T-helper 1 cell (primary cell): ENCODE results near the gene SLC6A12.
"Not testable (repeated sequence)": the region's sequence is repeated elsewhere in the genome, so short reads cannot be mapped to it uniquely, and the experiment has no call there.

ENCODE experiments used
- DNase-seq, 5 donors: peaks; one replicate each; pipeline ENCODE4 v3.0.0-alpha.2; 2012 to 2020

Gene SLC6A12

GRCh38 chr12:195951-196350 is 18.0 kb downstream of the SLC6A12 start:
- no peak for DNase-seq

DNA sequence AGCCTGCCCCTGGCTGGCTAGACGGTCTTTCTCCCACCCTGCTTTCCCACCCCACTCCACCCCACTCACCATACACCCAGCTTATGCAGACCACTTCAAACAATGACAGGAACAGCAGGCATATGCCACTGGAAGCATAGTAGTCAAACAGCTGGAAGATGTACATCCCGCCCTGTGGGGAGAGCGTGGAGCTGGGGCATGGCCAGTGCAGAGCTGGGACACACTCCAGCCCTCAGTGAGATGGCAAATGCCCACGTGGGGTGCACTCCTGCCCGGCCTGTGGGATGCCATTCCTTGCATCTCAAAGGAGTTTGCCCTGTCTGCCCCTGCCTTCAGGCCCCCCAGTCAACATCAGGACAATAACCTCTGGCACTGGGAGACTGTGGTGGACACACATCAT is 18.8 kb downstream of the SLC6A12 start:
- DNase-seq, result no peak

DNA sequence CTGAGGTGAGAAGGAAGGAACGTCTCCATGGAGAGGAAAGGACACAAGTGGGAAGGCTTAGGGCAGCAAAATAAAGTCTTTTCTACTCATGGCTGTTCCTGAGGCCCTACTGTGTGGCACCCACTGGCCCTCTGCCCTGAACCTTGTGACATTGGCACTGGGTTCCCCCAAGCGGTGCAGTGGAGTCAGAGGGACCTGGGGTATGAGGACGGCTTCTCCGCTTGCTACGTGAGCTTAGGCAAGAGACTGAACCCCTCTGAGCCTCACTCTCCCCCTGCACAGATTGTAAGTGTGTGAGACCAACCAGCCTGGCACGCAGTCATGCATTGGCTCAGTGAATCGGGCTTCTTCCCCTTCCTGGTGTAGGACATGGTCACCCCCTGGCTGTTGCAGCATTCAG is 19.7 kb downstream of the SLC6A12 start:
- no peak for DNase-seq

GRCh38 chr12:193261-193660 is 20.7 kb downstream of the SLC6A12 start:
- no peak for DNase-seq

DNA sequence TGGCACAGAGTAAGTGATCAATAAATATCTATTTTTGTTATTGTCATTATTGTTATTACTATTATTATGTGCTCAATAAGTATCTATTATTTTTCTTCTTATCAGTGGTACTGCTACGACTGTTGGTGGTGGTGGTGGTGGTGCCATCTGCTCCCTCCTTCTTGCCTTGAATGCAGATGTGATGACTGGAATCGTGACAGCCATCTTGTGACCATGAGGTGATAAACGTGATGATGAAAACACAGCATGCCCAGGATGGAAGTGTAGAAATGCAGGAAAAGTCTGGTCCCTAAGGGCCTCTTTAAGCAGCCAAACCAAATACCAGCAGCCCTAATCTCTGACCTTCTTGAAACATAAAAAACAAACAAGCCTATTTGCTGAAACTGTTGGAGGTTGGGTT is 22.4 kb downstream of the SLC6A12 start:
- DNase-seq, result no peak

DNA sequence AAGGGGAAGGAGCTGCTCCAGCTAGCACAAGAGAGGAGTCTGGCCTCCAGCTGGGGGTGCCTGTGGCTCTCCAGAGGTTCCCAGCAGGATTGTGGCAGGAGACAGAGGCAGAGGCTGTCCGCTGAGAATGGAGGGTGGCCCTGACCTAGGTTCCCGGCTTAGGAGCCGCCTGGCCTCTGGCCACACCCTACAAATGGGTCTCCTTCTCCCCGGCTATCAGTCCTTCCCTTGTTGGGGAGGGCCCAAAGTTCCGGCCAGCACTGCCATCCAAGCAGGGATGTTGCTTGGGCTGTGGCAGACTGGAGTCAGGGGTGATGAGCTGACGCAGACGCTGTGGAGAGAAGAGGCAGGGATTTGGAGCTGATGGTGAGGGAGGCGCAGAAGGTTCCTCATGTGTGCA is 23.1 kb downstream of the SLC6A12 start:
- no peak for DNase-seq

GRCh38 chr12:189622-189962 is 24.4 kb downstream of the SLC6A12 start:
- DNase-seq, result no peak

DNA sequence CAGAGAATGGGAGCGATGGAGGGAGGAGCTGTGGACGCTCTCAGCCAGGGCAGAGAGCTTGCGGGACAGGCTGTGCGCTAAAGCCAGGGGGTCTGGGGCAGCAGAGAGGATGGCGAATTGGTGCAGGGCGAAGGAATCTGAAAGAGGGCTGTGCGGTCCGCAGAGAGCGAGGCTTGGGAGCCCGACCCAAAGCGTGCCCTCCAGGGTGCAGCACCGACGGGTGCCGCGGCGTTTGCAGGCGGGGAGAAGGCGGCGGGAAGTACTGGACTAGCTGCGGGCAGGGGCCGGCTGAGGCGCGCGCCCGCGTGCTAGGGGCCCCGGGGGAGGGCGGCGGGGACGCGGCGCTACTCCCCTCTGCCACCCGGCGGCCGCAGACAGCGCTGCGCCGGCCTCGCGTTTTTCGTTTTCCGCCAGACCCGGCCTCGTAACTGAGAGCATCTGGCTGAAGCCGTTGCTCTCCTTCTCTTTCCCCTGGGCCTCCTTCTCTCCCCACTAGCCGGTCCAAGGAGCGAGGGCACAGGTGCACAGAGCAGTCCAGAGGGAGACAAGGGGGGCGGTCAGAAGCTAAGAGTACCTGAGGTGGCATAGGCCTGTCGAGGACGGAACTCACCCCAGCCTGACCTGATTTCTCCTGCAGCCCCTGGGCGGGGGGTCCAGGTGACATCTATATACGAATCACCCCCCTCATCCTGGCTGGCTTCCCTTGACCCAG is 24.9 kb downstream of the SLC6A12 start:
- DNase-seq, result peak in 1 of 5 donors; percentile 41

DNA sequence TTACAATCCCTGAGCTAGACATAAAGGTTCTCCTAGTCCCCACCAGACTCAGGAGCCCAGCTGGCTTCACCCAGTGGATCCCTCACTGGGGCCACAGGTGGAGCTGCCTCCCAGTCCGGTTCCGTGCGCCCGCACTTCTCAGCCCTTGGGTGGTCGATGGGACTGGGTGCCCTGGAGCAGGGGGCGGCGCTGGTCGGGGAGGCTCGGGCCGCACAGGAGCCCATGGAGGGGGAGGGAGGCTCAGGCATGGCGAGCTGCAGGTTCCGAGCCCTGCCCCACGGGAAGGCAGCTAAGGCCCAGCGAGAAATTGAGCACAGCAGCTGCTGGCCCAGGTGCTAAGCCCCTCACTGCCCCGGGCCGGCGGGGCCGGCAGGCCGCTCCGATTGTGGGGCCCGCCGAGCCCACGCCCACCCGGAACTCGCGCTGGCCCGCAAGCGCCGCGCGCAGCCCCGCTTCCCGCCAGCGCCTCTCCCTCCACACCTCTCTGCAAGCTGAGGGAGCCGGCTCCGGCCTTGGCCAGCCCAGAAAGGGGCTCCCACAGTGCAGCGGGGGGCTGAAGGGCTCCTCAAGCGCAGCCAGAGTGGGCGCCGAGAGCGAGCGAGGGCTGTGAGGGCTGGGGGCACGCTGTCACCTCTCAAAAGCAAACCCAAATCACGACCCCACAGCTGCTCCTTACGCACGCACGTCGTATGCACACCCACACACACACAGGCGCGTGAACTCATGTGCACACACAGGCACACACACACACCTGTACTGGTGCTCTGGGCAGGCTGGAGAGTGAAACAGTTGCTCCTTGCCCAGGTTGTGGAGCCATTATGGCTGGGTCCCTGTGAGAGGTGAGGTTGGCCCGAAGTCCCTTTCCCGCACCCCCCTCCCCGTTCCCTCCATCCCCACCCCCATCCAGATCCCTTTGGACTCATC is 25.7 kb downstream of the SLC6A12 start:
- DNase-seq, result not testable (repeated sequence)

DNA sequence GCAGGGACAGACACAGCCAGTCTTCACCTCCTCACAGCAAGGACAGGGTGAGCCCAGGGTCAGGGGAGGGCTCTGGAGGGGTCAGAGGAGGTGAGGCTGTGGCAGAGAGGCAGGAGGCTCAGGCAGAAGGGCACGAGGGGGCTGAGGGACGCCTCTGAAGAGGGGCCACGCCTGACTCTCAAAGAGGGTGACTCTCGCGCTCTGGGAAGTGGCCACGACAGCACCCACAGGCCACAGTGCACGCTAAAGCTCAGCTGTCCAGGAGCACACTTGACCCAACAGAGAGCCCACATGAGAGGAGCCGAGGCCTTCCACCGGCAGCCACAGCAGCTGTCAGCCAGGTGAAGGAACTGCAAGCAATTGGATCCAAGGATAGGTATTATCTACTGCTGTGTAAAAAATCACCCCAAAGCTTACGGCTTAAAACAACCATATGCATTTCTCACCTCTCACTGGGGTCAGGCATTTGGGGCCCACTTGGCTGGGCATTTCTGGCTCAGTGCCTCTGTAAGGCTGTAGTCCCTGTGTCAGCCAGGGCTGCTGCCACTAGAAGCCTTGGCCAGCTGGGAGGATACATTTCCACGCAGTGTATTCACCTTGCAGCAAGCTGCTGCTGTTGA is 27.8 kb downstream of the SLC6A12 start:
- no peak for DNase-seq

DNA sequence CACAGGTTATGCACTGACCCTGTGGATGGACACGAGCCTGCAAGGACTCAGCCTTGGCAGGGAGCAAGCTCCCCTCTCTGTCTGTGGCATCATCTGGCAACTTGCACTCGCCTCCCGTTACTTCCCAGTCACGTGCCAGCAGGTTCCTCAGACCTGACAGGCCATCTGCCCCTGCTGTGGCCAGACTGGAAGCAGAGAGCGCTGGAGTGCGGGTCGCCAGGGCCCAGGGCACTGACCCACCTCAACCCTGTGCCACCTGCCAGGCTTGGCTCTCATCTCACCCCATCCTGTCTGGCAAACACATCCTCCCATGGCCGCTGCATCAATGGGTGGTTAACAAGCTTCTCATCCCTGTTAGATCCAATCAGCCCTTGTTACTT is 28.4 kb downstream of the SLC6A12 start:
- DNase-seq, result no peak

DNA sequence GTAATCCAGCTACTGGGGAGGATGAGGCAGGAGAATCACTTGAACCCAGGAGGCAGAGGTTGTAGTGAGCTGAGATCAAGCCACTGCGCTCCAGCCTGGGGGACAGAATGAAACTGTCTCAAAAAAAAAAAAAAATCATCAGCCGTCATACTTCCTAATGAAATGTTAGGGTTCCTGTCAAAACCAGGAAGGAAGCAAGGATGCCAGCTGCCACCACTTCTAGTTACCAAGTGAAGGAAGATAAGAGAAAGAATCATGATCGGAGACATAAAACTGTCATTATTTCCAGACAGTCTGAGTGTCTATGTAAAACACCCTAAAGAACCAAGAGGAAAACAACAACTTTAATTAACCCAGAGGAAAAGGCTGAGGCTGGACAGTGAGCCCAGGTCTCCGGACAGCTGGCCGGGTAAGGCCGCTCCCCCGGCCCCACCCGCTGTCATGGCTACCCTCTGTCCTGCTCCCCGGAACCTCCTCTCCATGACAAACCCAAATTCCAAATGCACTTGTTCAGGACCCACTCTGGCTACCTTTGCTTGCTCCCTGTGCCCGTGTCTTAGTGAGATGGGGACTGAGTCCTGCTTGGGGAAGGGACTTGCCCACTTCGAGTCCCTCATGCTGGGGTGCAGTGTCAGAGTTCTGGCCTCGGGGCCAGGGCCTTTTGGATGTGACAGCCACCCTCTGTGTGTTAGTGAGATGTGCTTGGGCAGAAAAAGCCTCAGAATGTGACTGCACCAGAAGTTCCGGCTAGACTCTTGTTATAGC is 29.0 kb downstream of the SLC6A12 start:
- no peak for DNase-seq

DNA sequence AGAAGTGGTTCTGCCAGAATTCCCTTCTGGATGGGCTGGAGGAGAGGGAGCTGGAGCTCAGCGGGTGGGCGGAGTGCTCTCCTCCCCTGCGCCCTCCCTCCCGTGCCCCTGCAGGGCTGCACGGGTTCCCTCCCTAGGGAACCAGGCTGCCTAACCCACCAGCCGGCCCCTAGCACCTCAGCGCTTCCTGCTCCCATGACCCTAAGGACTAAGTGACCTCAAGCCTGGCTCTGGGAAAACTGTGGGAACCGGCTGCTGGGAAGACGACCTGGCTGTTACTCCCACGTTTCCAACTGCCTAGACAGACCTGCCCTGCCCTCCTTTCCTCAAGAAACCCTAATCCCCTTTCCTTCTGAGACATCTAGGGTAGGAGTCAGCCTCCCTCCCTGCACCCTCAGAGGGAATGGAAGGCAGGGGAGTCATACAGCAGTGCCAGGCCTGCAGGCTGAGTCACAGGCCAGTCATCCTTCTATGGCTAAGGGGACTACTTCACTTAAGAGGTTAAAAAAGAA is 31.5 kb downstream of the SLC6A12 start:
- DNase-seq, result no peak

DNA sequence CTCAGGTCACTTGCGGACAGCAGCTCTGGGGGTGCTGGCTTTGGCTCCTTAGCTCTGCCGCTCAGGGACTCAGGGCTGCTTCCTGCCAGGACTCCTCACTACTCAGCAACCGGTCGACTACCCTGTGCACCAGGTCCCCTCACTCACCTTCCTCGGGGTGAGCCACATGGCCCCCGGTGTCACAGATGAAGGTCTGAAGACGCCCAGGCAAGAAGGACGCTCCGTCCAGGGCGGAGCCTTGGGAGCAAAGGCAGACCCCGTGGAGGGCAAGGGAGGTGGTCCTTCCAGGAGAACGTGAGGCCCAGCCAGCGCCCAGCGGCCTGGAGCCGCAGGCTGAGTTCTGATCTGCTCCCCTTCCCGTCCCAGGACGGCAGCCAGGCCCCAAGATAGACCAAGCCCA is 32.0 kb downstream of the SLC6A12 start:
- DNase-seq, result no peak

DNA sequence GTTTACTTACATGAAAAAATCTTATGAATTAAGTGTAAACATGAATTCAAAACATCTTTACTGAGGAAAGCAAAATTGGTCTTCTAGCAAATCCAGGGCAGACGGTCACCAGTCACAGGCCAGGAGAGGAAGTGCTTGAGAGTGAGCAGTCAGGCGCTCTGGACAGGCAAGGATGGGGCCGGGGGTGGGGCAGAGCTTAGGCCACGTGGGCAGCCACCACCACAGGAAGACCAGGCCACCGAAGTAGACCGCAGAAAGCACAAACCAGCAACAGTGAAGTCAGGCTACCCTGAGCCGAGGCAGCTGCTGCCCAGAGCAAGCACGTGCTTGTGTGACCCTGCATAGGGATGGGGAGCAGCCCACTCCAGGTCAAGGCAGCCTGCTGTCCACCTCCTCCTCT is 33.5 kb downstream of the SLC6A12 start:
- no peak for DNase-seq

DNA sequence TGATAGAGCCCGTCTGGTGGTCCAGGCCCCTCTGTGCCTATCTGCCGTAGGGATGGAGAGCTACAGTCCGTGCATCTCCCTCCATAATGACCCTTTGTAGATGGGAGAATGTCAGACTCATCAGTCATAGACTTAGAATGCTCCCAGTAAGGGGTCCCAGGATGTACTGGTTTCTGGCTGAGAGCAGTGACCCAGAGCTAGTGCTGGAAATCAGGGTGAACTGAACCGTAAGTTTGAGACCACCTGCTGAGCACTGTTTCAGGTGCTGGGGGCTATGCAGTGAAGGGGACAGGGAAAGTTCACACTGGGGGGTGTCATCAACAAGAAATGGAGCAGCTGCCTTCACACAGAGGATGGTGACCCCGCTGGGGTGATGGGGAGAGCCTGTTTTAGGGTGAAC is 34.1 kb downstream of the SLC6A12 start:
- no peak for DNase-seq

GRCh38 chr12:179131-179884 is 34.6 kb downstream of the SLC6A12 start:
- no peak for DNase-seq

- no peak for DNase-seq
These were observed 35.2 kb downstream of the SLC6A12 start for GRCh38 chr12:178829-179109.

DNA sequence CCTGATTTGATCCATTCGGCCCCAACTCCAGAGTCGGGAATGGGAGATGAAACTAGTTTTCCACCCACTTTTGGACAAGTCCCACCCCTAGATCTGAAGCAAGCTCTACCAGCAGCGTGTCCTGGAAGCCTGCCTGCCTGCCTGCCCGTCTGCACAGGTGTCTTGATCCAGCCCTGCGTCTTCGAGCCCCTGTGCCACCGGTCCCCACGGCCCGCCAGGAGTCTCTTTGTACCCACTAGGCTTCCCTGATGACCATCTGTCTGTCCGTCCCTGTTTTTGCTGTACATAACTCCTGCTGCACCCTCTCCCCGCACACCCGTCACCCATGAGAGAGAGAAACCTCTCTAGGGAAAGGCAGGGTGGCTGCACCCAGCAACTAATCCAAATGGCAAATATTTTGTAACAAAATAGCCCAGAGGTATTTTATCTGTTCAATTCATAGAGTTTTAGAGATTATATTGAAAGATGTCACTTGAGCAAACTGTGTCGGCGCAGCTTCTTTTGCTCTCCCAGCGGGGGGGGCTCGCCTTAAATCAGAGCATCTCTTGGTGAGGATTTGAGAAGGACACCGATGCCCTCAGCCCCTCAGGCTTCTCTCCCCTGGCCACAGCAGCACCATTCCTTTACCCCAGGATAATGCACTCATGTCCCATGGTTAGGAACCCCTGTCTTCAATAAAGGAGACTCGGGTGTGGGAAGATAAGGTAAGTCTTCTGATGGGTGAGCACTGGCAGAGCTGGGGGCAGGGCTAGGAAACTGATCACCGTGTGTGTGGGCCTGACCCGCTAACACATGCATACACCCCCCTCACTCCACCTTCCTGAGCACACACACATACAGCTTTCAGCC is 35.8 kb downstream of the SLC6A12 start:
- DNase-seq, result no peak

DNA sequence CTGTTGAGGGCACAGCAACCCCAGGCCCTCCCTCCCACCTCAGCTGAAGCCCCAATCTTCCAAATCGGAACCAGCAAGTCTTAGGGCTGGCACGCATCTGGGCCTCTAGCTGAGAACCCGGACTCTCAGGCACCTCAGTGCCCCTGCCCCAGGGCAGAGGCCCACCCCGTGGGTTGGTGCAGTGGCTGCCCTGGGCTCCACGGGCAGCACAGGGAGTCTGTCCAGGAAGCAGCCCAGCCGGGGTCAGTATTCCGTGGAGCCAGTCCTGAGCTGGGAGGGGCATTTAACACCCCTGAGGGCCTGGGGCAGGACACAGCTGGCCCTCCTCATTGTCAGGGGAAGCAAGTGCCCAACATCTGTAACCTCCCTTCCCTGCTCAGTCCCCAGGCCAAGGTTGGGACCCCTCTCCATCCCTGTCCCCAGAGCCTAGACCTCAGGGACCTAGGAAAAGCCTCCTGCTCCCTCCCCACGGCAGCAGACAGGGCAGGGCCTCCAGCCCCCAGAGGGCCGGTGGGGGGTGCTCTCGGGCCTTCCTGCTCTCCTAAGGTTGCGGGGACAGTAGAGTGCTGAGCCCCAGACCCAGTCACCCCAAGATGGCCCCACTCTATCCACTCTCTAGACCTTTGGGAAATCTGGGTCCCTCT is 36.5 kb downstream of the SLC6A12 start:
- DNase-seq, result no peak
